UCSD-AML1 (cell line): ENCODE measurements around the gene ZNF593.

Experiments used
- DNase-seq: peaks from one replicate; lab custom pipeline; 2025; ENCODE audit not compliant: unreplicated experiment; lab: John Stamatoyannopoulos, UW

Gene ZNF593

DNA sequence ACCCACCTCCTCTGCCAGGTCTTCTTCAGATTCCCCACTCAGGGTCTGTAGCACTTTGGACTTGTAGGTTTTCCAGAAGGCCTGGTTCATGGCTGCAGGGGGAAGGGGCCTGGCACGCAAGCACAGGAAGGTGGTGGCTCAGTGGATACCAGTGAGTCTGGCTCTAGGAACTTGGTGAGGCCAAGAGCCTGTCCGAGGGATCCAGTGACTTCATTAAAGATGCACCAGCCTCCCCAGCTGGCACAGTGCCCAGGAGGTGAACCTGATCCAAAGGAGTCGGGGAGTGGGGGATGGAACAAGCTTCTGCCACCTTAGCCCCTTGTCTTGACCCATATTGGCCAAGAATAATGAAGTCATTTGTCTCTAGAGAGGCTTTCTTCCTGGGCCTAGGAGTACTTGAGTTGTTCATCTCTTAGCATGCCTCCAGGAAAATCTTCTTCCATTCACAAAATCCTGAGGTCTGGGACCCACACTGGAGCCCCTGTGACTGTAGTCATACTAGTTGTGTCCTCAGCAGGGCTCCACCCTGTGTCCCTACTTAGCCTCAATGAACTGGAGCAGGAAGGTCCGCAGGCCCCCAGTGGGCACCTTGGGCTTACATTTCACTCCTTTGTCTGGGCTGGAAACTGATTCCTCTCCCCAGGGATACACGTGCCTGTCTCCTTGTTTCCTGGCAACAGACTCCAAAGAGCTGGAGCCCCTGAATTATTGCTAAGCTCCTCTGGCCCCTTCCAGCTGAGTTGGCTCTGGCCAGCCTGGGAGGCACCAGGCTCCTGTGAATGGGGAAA is 1.1 kb upstream of the ZNF593 start, which contains the start of gene C1orf232:
C1orf232 (minus strand) TSS at position 554 of the 788 bp plus-strand sequence; CDS start at position 90, 464 bp downstream.
- DNase-seq, result no peak

DNA sequence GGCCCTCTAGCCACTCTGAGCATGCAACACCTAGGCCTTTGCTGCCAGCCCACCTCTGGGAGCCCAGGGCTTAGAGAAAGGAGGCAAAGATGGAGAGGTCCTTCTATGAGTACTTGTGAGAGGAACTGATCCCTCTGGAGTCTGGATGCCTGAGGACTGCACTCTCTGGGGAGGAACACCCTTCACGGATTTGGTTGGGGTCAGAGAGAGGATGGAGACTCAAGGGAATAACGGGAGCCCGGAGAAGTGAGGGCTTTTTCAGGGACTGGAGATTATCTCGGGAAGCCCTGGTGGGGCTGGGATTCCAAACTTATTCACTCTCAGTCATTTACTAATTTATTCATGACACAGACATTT is 532 bp upstream of the ZNF593 start:
- DNase-seq, result no peak

DNA sequence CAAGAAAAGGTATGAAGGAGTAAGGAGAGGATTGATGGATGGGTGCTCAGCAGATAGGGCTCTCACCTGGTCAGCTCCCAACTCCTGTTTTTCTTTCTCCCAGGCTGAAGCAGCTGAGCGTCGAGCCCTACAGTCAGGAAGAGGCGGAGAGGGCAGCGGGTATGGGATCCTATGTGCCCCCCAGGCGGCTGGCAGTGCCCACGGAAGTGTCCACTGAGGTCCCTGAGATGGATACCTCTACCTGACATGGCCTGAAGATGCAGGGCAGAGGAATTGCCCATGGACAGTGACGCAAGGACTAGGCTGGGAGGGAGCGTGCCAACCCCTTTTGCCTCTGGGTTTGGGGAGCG is 739 bp downstream of the ZNF593 start:
- no peak for DNase-seq

- DNase-seq, result no peak
Measured at GRCh38 chr1:26171084-26172072, 1.7 kb downstream of the ZNF593 start, which contains the start of gene ZNF593OS. Gene ZNF593OS (minus strand): TSS chr1:26171832. CDS start chr1:26171661, 171 bp downstream.

DNA sequence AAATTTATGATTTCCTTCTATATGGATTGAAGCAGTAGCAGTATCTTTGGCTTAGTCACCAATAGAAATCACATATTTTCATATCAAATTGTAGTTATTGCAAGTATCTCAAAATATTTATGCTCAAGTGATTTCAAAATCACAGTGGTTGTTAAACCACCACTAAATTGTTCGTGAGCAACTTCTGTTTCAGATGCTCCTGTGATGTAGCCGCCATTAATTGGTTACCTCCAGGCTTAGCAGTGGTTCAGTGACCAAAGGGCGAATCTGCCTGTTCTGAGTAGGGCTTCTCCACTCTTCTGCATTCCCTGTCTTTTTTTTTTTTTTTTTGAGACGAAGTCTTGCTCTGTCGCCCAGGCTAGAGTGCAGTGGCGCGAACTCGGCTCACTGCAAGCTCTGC is 5.6 kb downstream of the ZNF593 start:
- no peak for DNase-seq

- no peak for DNase-seq
Measured at GRCh38 chr1:26177182-26177684, 7.5 kb downstream of the ZNF593 start, which contains the start of gene CNKSR1. Gene CNKSR1 (plus strand): TSS chr1:26177491. CDS start chr1:26177548, 57 bp downstream.

GRCh38 chr1:26180010-26180506 is 10.3 kb downstream of the ZNF593 start:
- no peak for DNase-seq

- no peak for DNase-seq
Measured at GRCh38 chr1:26181586-26182382, 12.1 kb downstream of the ZNF593 start.

DNA sequence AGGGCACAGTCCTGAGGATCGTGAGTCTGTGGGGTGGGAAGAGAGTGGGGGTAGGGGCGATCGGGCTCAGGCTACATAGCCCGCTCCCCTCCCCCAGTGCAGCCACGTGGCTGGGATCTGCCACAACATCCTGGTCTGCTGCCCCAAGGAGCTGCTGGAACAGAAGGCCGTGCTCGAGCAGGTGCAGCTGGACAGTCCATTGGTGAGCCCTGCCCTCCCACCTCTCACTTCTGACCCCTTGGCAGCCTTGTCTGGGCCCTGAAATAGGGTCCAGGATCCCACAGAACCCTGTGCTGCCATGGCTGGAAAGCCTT is 12.6 kb downstream of the ZNF593 start:
- DNase-seq, result no peak

GRCh38 chr1:26184086-26184485 is 14.4 kb downstream of the ZNF593 start:
- no peak for DNase-seq

GRCh38 chr1:26184883-26185282 is 15.2 kb downstream of the ZNF593 start:
- DNase-seq, result no peak

DNA sequence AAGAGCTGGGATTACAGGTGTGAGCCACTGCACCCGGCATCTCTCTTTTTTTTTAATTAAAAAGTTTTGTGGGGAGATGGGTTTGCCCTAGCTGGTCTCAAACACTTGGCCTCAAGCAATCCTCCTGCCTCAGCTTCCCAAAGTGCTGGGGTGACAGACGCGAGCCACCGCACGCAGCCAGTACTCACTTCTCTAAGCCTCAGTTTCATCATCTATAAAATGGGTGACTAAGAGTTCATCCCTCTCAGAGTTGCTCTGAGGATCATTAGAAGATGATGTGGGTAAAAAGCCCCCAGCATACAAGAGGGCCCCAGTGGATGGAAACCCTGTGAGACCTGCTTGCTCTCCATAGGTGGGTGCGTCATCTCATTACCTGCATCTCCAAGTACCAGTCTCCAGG is 18.2 kb downstream of the ZNF593 start:
- no peak for DNase-seq

DNA sequence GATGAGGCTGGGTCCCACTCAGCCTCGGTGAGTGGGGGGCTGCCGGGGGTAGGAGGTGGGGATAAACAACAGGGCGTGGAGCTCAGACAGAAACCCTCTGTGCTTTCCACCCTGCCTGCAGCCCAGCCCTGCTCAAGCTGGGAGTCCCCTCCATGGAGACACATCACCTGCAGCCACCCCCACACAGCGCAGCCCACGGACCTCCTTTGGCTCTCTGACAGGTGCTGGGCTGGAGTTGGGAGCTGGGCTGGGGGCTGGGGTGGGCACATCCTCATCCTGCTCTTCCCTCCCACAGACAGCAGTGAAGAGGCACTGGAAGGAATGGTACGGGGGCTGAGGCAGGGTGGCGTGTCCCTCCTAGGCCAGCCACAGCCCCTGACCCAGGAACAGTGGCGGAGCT is 18.8 kb downstream of the ZNF593 start:
- DNase-seq, result no peak

DNA sequence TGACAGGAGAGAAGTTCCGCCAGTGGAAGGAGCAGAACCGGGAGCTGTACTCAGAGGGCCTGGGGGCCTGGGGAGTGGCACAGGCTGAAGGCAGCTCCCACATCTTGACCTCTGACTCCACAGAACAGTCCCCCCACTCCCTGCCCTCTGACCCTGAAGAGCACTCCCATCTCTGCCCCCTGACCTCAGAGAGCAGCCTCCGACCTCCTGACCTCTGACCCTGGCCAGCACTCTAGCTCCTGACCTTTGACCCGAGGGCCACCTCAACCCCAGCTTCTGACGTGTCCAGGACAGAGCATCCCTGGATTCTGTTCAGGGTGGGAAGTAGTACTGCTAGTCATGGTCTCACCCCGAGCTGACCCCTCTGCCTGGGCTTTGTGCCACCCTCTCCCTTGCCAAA is 19.6 kb downstream of the ZNF593 start:
- DNase-seq, result no peak

GRCh38 chr1:26189751-26190275 is 20.1 kb downstream of the ZNF593 start:
- no peak for DNase-seq

GRCh38 chr1:26190373-26190987 is 20.8 kb downstream of the ZNF593 start, which contains the start of gene CATSPER4:
Gene CATSPER4 (plus strand): TSS chr1:26190602. CDS start chr1:26190628, 26 bp downstream.
- DNase-seq, result no peak

GRCh38 chr1:26191739-26192138 is 22.0 kb downstream of the ZNF593 start:
- DNase-seq, result no peak

DNA sequence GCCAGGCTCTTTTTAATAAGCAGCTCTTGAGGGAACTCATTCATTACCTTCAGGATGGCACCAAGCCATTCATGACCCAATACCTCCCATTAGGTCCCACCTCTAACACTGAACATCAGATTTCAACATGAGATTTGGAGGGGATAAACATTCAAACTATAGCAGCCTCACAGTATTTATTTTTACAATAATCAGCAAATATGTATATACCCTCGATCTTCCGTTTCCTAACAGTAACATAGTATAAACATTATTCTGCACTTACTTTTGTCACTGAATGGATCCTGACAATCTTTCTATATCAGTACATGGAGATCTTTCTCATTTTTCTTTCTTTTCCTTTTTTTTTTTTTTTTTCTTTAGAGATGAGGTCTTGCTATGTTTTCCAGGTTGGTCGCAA is 26.1 kb downstream of the ZNF593 start:
- DNase-seq, result no peak

GRCh38 chr1:26197301-26197700 is 27.6 kb downstream of the ZNF593 start:
- DNase-seq, result no peak

GRCh38 chr1:26197813-26198212 is 28.1 kb downstream of the ZNF593 start:
- no peak for DNase-seq
